Neuronal stem cell (in vitro differentiated cells): ENCODE measurements around the gene PRSS56.

Experiments
- DNase-seq: peaks from one replicate; pipeline ENCODE4 v3.0.0-alpha.2; 2013; ENCODE audit warnings: low spot score
- H2AFZ ChIP-seq: one replicate; pipeline ENCODE4 v1.6.1; 2013; ENCODE audit warnings: mild to moderate bottlenecking, low read length, inconsistent platforms
- H2AK5ac ChIP-seq: 2 replicates; pipeline ENCODE4 v1.6.1; 2013; ENCODE audit warnings: low read depth, mild to moderate bottlenecking, inconsistent platforms, low read length, moderate library complexity, mixed read lengths
- H2BK120ac ChIP-seq: 2 replicates; pipeline ENCODE4 v1.6.1; 2013; ENCODE audit warnings: low read depth, mild to moderate bottlenecking, inconsistent platforms, low read length, moderate library complexity, mixed read lengths
- H2BK12ac ChIP-seq: one replicate; pipeline ENCODE4 v1.6.1; 2013; ENCODE audit warnings: low read length, inconsistent platforms
- H2BK15ac ChIP-seq: 2 replicates; pipeline ENCODE4 v1.6.1; 2013; ENCODE audit warnings: mild to moderate bottlenecking, low read length, inconsistent platforms, mixed read lengths
- H2BK5ac ChIP-seq: one replicate; pipeline ENCODE4 v1.6.1; 2013; ENCODE audit warnings: inconsistent platforms, mild to moderate bottlenecking, low read length, moderate library complexity
- H3K14ac ChIP-seq: one replicate; pipeline ENCODE4 v1.6.1; 2013; ENCODE audit warnings: low read length, inconsistent platforms
- H3K18ac ChIP-seq: 2 replicates; pipeline ENCODE4 v1.6.1; 2013; ENCODE audit warnings: low read length, inconsistent platforms
- H3K23ac ChIP-seq: 2 replicates; pipeline ENCODE4 v1.6.1; 2013; ENCODE audit warnings: low read depth, mild to moderate bottlenecking, mixed read lengths, low read length, inconsistent platforms; ENCODE audit not compliant: poor library complexity
- H3K27ac ChIP-seq: replicated peaks from 3 replicates; pipeline ENCODE4 v1.5.1; 2013; ENCODE audit warnings: low read length, inconsistent platforms
- H3K27me3 ChIP-seq, 3 experiments: 2 replicates each; pipeline ENCODE4 v1.6.1; 2013; ENCODE audit warnings: low read length in 3 of 3, mild to moderate bottlenecking in 2 of 3, inconsistent platforms in 1 of 3, low read depth in 1 of 3, mixed read lengths in 1 of 3, moderate library complexity in 1 of 3; ENCODE audit not compliant: control insufficient read depth in 3 of 3, insufficient read depth in 3 of 3
- H3K36me3 ChIP-seq, 2 donors: replicated peaks in 1 of 2; 2 replicates each; pipeline ENCODE4 v1.6.1; 2013; ENCODE audit warnings: low read length in 2 of 2; ENCODE audit not compliant: control insufficient read depth in 2 of 2, insufficient read depth in 2 of 2
- H3K4ac ChIP-seq: 2 replicates; pipeline ENCODE4 v1.6.1; 2013; ENCODE audit warnings: inconsistent platforms, mild to moderate bottlenecking, low read length, moderate library complexity
- H3K4me1 ChIP-seq, 2 donors: 1 replicate in 1 of 2; 2 replicates in 1 of 2; pipeline ENCODE4 v1.6.1; 2013; ENCODE audit warnings: low read length in 2 of 2, low read depth in 1 of 2; ENCODE audit not compliant: control insufficient read depth in 2 of 2, insufficient read depth in 1 of 2
- H3K4me2 ChIP-seq: one replicate; pipeline ENCODE4 v1.6.1; 2013; ENCODE audit warnings: mild to moderate bottlenecking, low read length, inconsistent platforms; ENCODE audit not compliant: insufficient read depth, poor library complexity, severe bottlenecking
- H3K4me3 ChIP-seq, 2 donors: 2 replicates each; pipeline ENCODE4 v1.5.1; 2013; ENCODE audit warnings: low read length in 2 of 2, mild to moderate bottlenecking in 2 of 2, inconsistent platforms in 1 of 2, moderate library complexity in 1 of 2
- H3K79me1 ChIP-seq: one replicate; pipeline ENCODE4 v1.6.1; 2013; ENCODE audit warnings: low read depth, mild to moderate bottlenecking, inconsistent platforms, low read length, moderate library complexity
- H3K9ac ChIP-seq: one replicate; pipeline ENCODE4 v1.6.1; 2013; ENCODE audit warnings: mild to moderate bottlenecking, low read depth, low read length, inconsistent platforms; ENCODE audit not compliant: poor library complexity
- H3K9me3 ChIP-seq, 2 donors: replicated peaks in 1 of 2; 2 replicates each; pipeline versions ENCODE3 to v1.6.1; 2013; ENCODE audit warnings: low read length in 2 of 2, mild to moderate bottlenecking in 2 of 2, inconsistent platforms in 1 of 2, low read depth in 1 of 2, mixed read lengths in 1 of 2, moderate library complexity in 1 of 2; ENCODE audit not compliant: control insufficient read depth in 2 of 2, insufficient read depth in 1 of 2
- H4K8ac ChIP-seq: one replicate; pipeline ENCODE4 v1.6.1; 2013; ENCODE audit warnings: low read depth, mild to moderate bottlenecking, inconsistent platforms, low read length, moderate library complexity
- H4K91ac ChIP-seq: one replicate; pipeline ENCODE4 v1.6.1; 2013; ENCODE audit warnings: low read length, low read depth, mild to moderate bottlenecking, inconsistent platforms; ENCODE audit not compliant: poor library complexity
- WGBS, 2 donors: extraction: QIAGEN DNeasy Blood & Tissue Kit; methylation state at CpG; one replicate each; pipeline ENCODE4 v1.1.7; 2013; ENCODE audit warnings: missing lambda C conversion rate in 2 of 2, mixed read lengths in 1 of 2; ENCODE audit not compliant: insufficient read length in 2 of 2, insufficient replicate concordance in 1 of 2; ENCODE audit errors: extremely low coverage in 2 of 2; 5-methylcytosine and 5-hydroxymethylcytosine counted together

Gene PRSS56

DNA sequence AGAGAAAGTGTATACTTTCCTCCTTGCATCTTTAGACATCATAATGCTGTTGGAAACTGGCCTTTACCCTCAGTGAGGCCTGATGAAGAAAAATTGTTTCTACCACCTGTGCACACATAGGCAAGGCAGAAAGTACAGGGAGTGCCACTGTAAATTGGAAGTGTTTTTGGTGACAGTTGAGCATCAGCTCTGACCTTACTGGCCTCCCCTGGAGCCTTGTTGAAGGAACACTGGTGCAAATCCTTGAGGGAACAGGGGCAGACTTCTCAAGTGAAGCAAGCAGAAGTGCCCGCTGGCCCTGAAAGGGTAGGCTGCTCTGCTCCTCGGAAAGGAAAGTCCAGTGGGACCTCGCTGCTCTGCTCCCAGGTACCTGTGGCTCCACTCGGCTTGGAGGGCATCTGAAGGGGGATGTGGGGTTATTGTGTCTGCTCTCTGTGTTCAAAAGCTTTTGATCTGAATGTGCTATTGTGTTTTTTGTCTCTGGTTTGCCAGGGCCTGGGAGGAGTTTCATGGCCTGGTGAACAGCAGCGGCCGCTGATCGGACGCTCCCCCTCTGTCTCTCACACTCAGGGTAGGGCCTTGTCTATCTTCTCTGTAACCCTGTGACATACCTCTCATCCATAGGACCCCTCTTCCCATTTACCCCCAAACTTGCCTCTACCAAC, 53.7 kb downstream of the PRSS56 start:
- no CpG with 5 or more reads among the region's 8 CpGs for WGBS, 2 donors
- H3K9ac ChIP-seq = no peak overlapping the region
- H3K4ac ChIP-seq = no peak overlapping the region
- no peak overlapping the region for H3K23ac ChIP-seq
- no peak overlapping the region for H4K91ac ChIP-seq
- no peak overlapping the region for H4K8ac ChIP-seq
- H2BK15ac ChIP-seq = no peak overlapping the region
- H3K18ac ChIP-seq = no peak overlapping the region
- H3K36me3 ChIP-seq = peaks cover 22 to 93% of the 10 kb centered on the region in 2 donors
- H3K79me1 ChIP-seq = no peaks in the 10 kb centered on the region
- no peak overlapping the region for H3K4me2 ChIP-seq
- no peaks in the 10 kb centered on the region for H3K9me3 ChIP-seq
- H3K27ac ChIP-seq = no peak overlapping the region
- no peak overlapping the region for H2AFZ ChIP-seq
- no peak overlapping the region for H2BK5ac ChIP-seq
- peaks cover 4 to 18% of the 10 kb centered on the region in 2 donors for H3K4me1 ChIP-seq
- no peak overlapping the region for H3K14ac ChIP-seq
- no peak overlapping the region for H2BK120ac ChIP-seq
- H3K27me3 ChIP-seq = no peaks in the 10 kb centered on the region
- no peak overlapping the region for H3K4me3 ChIP-seq
- H2BK12ac ChIP-seq = no peak overlapping the region
- no peak overlapping the region for H2AK5ac ChIP-seq
- DNase-seq = no peak

DNA sequence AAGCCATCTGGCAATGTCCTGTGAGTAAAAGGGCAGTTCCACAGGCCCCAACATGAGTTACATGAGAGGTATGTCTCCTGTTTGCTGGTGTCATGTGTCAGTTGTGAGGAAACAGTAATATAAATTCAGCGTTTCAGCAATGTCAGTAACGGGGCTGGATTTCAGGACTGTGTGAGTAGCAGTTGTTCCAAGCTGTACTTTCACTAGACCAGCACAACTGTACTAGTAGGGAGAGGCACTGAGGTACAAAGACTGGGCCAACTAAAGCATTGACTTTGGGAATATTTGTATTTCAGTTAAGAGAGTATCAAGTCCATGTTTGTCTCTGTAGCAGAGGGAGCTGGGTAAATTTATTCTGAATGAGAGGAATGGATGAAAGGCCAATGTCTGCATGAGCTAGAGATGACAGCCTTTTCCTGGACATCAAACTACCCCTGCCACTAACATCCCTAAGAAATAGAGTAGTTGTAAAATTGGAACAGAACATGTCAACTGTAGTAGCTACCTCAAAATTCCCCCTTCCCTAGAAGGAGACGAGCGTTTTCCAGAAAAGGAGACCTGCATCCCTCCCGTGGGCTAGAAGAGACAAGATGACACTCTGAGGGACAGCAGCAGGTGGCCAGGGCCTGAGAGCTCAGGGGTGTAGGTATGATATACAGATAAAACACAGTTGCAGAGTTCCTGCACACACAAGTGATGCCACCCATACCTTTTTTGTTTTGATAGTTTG, 54.7 kb downstream of the PRSS56 start:
- no CpG with 5 or more reads among the region's 5 CpGs for WGBS, 2 donors
- H3K36me3 ChIP-seq = peaks cover 15 to 92% of the 10 kb centered on the region in 2 donors

More for the DNA sequence above, 54.7 kb downstream of the PRSS56 start:
- Histone ChIP-seq H2AK5ac (no peak overlapping the region), H3K14ac (no peak overlapping the region), H2BK15ac (no peak overlapping the region), H2BK5ac (no peak overlapping the region), H2AFZ (no peak overlapping the region), H2BK12ac (no peak overlapping the region), H3K79me1 (no peaks in the 10 kb centered on the region), H3K4me3 (no peak overlapping the region), H3K27me3 (no peaks in the 10 kb centered on the region), H4K8ac (no peak overlapping the region), H3K4me2 (no peak overlapping the region), H3K9ac (no peak overlapping the region), H3K23ac (no peak overlapping the region), H3K27ac (no peak overlapping the region), H3K18ac (no peak overlapping the region), H3K4ac (no peak overlapping the region), H4K91ac (no peak overlapping the region), H2BK120ac (no peak overlapping the region), H3K4me1 (peaks cover 4 to 16% of the 10 kb centered on the region in 2 donors), H3K9me3 (no peaks in the 10 kb centered on the region)
- no peak for DNase-seq
